Trophoblast cell (in vitro differentiated cells and primary cell): Measurements from ENCODE around the gene DNAH10.

Experiments used
- DNase-seq, 2 donors: peaks; one replicate each; pipeline ENCODE4 v3.0.0-alpha.2; 2016
- H2AFZ ChIP-seq: 2 replicates; pipeline ENCODE4 v1.6.1; 2013; ENCODE audit warnings: low read length, moderate library complexity, mild to moderate bottlenecking; ENCODE audit not compliant: insufficient read depth, poor library complexity
- H2AK5ac ChIP-seq: 2 replicates; pipeline ENCODE4 v1.6.1; 2013; ENCODE audit warnings: mild to moderate bottlenecking, low read length
- H2BK120ac ChIP-seq: 2 replicates; pipeline ENCODE4 v1.6.1; 2013; ENCODE audit warnings: low read length, mild to moderate bottlenecking, moderate library complexity; ENCODE audit not compliant: insufficient read depth, poor library complexity
- H2BK12ac ChIP-seq: 2 replicates; pipeline ENCODE4 v1.6.1; 2013; ENCODE audit warnings: mild to moderate bottlenecking, low read length, moderate library complexity
- H2BK5ac ChIP-seq: 2 replicates; pipeline ENCODE4 v1.6.1; 2013; ENCODE audit warnings: low read length, low read depth, moderate library complexity, mild to moderate bottlenecking; ENCODE audit not compliant: poor library complexity
- H3K14ac ChIP-seq: 2 replicates; pipeline ENCODE4 v1.6.1; 2013; ENCODE audit warnings: mild to moderate bottlenecking, low read length
- H3K18ac ChIP-seq: 2 replicates; pipeline ENCODE4 v1.6.1; 2013; ENCODE audit warnings: mild to moderate bottlenecking, low read length
- H3K23ac ChIP-seq: 2 replicates; pipeline ENCODE4 v1.6.1; 2013; ENCODE audit warnings: low read length
- H3K27ac ChIP-seq: 2 replicates; pipeline ENCODE4 v1.5.1; 2013; ENCODE audit warnings: low read depth, mild to moderate bottlenecking, inconsistent platforms, low read length, moderate library complexity
- H3K27me3 ChIP-seq: 2 replicates; pipeline ENCODE4 v1.6.1; 2013; ENCODE audit warnings: inconsistent platforms, mild to moderate bottlenecking, low read length, moderate library complexity; ENCODE audit not compliant: insufficient read depth
- H3K36me3 ChIP-seq, 2 experiments: 1 replicate in 1 of 2; 2 replicates in 1 of 2; pipeline ENCODE4 v1.6.1; 2013; ENCODE audit warnings: low read length in 2 of 2, mild to moderate bottlenecking in 2 of 2, moderate library complexity in 1 of 2; ENCODE audit not compliant: insufficient read depth in 2 of 2, control insufficient read depth in 1 of 2
- H3K4ac ChIP-seq: 2 replicates; pipeline ENCODE4 v1.6.1; 2013; ENCODE audit warnings: low read depth, mild to moderate bottlenecking, low read length, moderate library complexity
- H3K4me1 ChIP-seq, 2 experiments: 1 replicate in 1 of 2; 2 replicates in 1 of 2; pipeline ENCODE4 v1.6.1; 2013; ENCODE audit warnings: low read length in 2 of 2, mild to moderate bottlenecking in 2 of 2, moderate library complexity in 1 of 2; ENCODE audit not compliant: insufficient read depth in 2 of 2, control insufficient read depth in 1 of 2
- H3K4me2 ChIP-seq: 2 replicates; pipeline ENCODE4 v1.6.1; 2013; ENCODE audit warnings: inconsistent platforms, mild to moderate bottlenecking, low read length, moderate library complexity
- H3K4me3 ChIP-seq: 2 replicates; pipeline ENCODE4 v1.5.1; 2013; ENCODE audit warnings: mild to moderate bottlenecking, low read depth, low read length, inconsistent platforms
- H3K79me1 ChIP-seq: one replicate; pipeline ENCODE4 v1.6.1; 2013; ENCODE audit warnings: low read length
- H3K79me2 ChIP-seq: 2 replicates; pipeline ENCODE4 v1.6.1; 2013; ENCODE audit warnings: low read length, mild to moderate bottlenecking; ENCODE audit not compliant: control insufficient read depth, insufficient read depth, poor library complexity
- H3K9ac ChIP-seq: 2 replicates; pipeline ENCODE4 v1.6.1; 2013; ENCODE audit warnings: mild to moderate bottlenecking, low read length
- H3K9me3 ChIP-seq: 2 replicates; pipeline ENCODE4 v1.6.1; 2013; ENCODE audit warnings: low read depth, mild to moderate bottlenecking, control low read depth, inconsistent platforms, low read length; ENCODE audit not compliant: insufficient read depth
- H4K12ac ChIP-seq: 2 replicates; pipeline ENCODE4 v1.6.1; 2013; ENCODE audit warnings: low read depth, mild to moderate bottlenecking, low read length, moderate library complexity
- H4K8ac ChIP-seq: 2 replicates; pipeline ENCODE4 v1.6.1; 2013; ENCODE audit warnings: low read depth, mild to moderate bottlenecking, low read length, moderate library complexity
- H4K91ac ChIP-seq: one replicate; pipeline ENCODE4 v1.6.1; 2013; ENCODE audit warnings: low read depth, mild to moderate bottlenecking, low read length, moderate library complexity
- WGBS: extraction: QIAGEN DNeasy Blood & Tissue Kit; methylation state at CpG from one replicate; pipeline ENCODE4 v1.1.7; 2013; ENCODE audit warnings: missing lambda C conversion rate; ENCODE audit not compliant: insufficient read length, insufficient coverage; ENCODE audit errors: extremely low coverage; 5-methylcytosine and 5-hydroxymethylcytosine counted together

DNAH10 gene

GRCh38 chr12:123760267-123760938 is 1.7 kb upstream of the DNAH10 start:
- H3K14ac ChIP-seq = no peak overlapping the region
- no peak overlapping the region for H4K8ac ChIP-seq
- H3K9ac ChIP-seq = no peak overlapping the region
- H3K27me3 ChIP-seq = peaks cover 8% of the 10 kb centered on the region
- H3K4me2 ChIP-seq = no peak overlapping the region
- no peak overlapping the region for H3K18ac ChIP-seq
- H2AFZ ChIP-seq = no peak overlapping the region
- no peak overlapping the region for H2BK12ac ChIP-seq
- H4K12ac ChIP-seq = no peak overlapping the region
- WGBS = no CpG with 5 or more reads among the region's 11 CpGs
- no peaks in the 10 kb centered on the region for H3K79me1 ChIP-seq
- no peaks in the 10 kb centered on the region for H3K79me2 ChIP-seq
- H2AK5ac ChIP-seq = no peak overlapping the region
- peaks cover 5 to 7% of the 10 kb centered on the region in 2 experiments for H3K36me3 ChIP-seq
- no peak overlapping the region for H3K27ac ChIP-seq
- H3K4me3 ChIP-seq = no peak overlapping the region
- no peak overlapping the region for H4K91ac ChIP-seq
- no peak overlapping the region for H3K4ac ChIP-seq
- no peak for DNase-seq
- H2BK5ac ChIP-seq = no peak overlapping the region
- H3K4me1 ChIP-seq = peaks cover 7 to 10% of the 10 kb centered on the region in 2 experiments
- H3K23ac ChIP-seq = no peak overlapping the region
- H2BK120ac ChIP-seq = no peak overlapping the region
- peaks cover 2% of the 10 kb centered on the region for H3K9me3 ChIP-seq

- Histone ChIP-seq H3K4me3 (no peak overlapping the region), H4K8ac (no peak overlapping the region), H4K12ac (no peak overlapping the region), H2BK120ac (no peak overlapping the region), H4K91ac (no peak overlapping the region), H3K27me3 (peaks cover 8% of the 10 kb centered on the region), H3K23ac (no peak overlapping the region), H3K14ac (no peak overlapping the region), H2BK12ac (no peak overlapping the region), H3K4me1 (peaks cover 7 to 10% of the 10 kb centered on the region in 2 experiments), H3K36me3 (no peaks in the 10 kb centered on the region), H2AFZ (peak overlapping the region; percentile 12), H3K79me2 (no peaks in the 10 kb centered on the region), H3K9ac (no peak overlapping the region), H3K9me3 (peaks cover 2% of the 10 kb centered on the region), H3K79me1 (no peaks in the 10 kb centered on the region), H3K4ac (no peak overlapping the region), H3K27ac (no peak overlapping the region), H3K18ac (no peak overlapping the region), H2AK5ac (no peak overlapping the region), H2BK5ac (no peak overlapping the region), H3K4me2 (peak overlapping the region; percentile 97)
- no CpG with 5 or more reads among the region's 15 CpGs for WGBS
- DNase-seq = no peak
Measured at GRCh38 chr12:123762715-123763052, 583 bp downstream of the DNAH10 start.

GRCh38 chr12:123763093-123763492 is 992 bp downstream of the DNAH10 start:
- H3K4me1 ChIP-seq = peaks cover 7 to 10% of the 10 kb centered on the region in 2 experiments
- H2BK12ac ChIP-seq = no peak overlapping the region
- H2BK120ac ChIP-seq = no peak overlapping the region
- H3K9ac ChIP-seq = no peak overlapping the region
- H4K8ac ChIP-seq = no peak overlapping the region
- no peak overlapping the region for H3K18ac ChIP-seq
- H2BK5ac ChIP-seq = no peak overlapping the region
- no peaks in the 10 kb centered on the region for H3K36me3 ChIP-seq
- H2AFZ ChIP-seq = no peak overlapping the region
- no peaks in the 10 kb centered on the region for H3K79me2 ChIP-seq
- H3K27ac ChIP-seq = no peak overlapping the region
- H3K4ac ChIP-seq = no peak overlapping the region
- no peak overlapping the region for H4K91ac ChIP-seq
- no peaks in the 10 kb centered on the region for H3K79me1 ChIP-seq
- WGBS = no CpG with 5 or more reads among the region's 8 CpGs
- H3K14ac ChIP-seq = no peak overlapping the region
- DNase-seq = peak; percentile 9 to 13
- H3K27me3 ChIP-seq = peaks cover 8% of the 10 kb centered on the region
- no peak overlapping the region for H3K23ac ChIP-seq
- H3K4me2 ChIP-seq = no peak overlapping the region
- no peak overlapping the region for H3K4me3 ChIP-seq
- H2AK5ac ChIP-seq = no peak overlapping the region
- no peak overlapping the region for H4K12ac ChIP-seq
- H3K9me3 ChIP-seq = peaks cover 2% of the 10 kb centered on the region

GRCh38 chr12:123764109-123764508 is 2.0 kb downstream of the DNAH10 start:
- H3K4me1 ChIP-seq = peaks cover 7 to 10% of the 10 kb centered on the region in 2 experiments
- H3K79me2 ChIP-seq = no peaks in the 10 kb centered on the region
- H3K4ac ChIP-seq = no peak overlapping the region
- no peak overlapping the region for H3K4me2 ChIP-seq
- peaks cover 8% of the 10 kb centered on the region for H3K27me3 ChIP-seq
- no peak overlapping the region for H2AK5ac ChIP-seq
- H3K36me3 ChIP-seq = no peaks in the 10 kb centered on the region
- DNase-seq = no peak
- no peaks in the 10 kb centered on the region for H3K79me1 ChIP-seq
- no peak overlapping the region for H3K14ac ChIP-seq
- no peak overlapping the region for H2BK120ac ChIP-seq
- H3K27ac ChIP-seq = no peak overlapping the region
- H3K4me3 ChIP-seq = no peak overlapping the region
- no peak overlapping the region for H3K23ac ChIP-seq
- no peak overlapping the region for H2BK12ac ChIP-seq
- 100% methylated on average over 1 of the region's 12 CpGs for WGBS
- no peak overlapping the region for H2AFZ ChIP-seq
- H3K9me3 ChIP-seq = peaks cover 2% of the 10 kb centered on the region
- no peak overlapping the region for H2BK5ac ChIP-seq
- H4K8ac ChIP-seq = no peak overlapping the region
- no peak overlapping the region for H3K9ac ChIP-seq
- H3K18ac ChIP-seq = no peak overlapping the region
- H4K12ac ChIP-seq = no peak overlapping the region
- no peak overlapping the region for H4K91ac ChIP-seq
